GM18526 (cell line): ENCODE results near the gene C17orf50.

Source experiments
- POLR2A ChIP-seq: IDR thresholded peaks from 3 replicates; pipeline ENCODE4 v1.6.1; 2011; ENCODE audit not compliant: insufficient read length; ENCODE audit errors: extremely low read depth

The C17orf50 gene

DNA sequence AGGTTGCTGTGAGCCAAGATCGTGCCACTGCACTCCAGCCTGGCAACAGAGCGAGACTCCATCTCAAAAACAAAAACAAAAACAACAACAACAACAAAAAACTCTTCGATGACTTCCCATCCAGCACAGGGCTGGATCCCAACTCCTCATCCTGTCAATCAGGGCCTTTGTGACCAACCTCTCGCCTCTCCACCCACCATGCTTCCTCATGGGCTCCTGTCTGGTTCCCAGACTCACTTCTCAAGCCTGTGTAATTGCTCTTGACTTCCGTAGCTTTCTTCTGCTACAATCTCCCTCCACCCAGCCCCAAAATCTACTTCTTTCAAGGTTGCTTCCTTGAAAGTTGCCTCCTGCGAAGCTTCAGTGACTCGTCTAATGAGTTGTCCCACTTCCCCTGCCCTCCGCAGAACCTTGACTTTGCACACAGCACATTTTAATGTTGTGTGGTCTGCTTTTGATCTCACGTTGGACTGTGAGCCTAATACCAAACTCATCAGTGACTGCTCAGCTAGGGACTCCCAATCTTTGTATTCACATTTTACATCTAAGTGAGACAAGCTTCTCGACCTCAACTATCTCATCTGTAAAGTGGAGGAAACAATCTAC, 30.2 kb upstream of the C17orf50 start:
- no peak for TF ChIP-seq POLR2A

- no peak for TF ChIP-seq POLR2A
Observed at GRCh38 chr17:35731239-35731916, 29.3 kb upstream of the C17orf50 start, which contains the start of gene RASL10B. RASL10B (plus strand) TSS chr17:35731639; CDS start chr17:35735185, 3,546 bp downstream.

- TF ChIP-seq POLR2A: no peak
Observed at GRCh38 chr17:35731917-35732805, 28.5 kb upstream of the C17orf50 start.

- TF ChIP-seq POLR2A: no peak
Observed at GRCh38 chr17:35732806-35733136, 27.9 kb upstream of the C17orf50 start.

GRCh38 chr17:35733366-35733765, 27.3 kb upstream of the C17orf50 start:
- TF ChIP-seq POLR2A: no peak

GRCh38 chr17:35734396-35734795, 26.3 kb upstream of the C17orf50 start:
- TF ChIP-seq POLR2A: no peak

DNA sequence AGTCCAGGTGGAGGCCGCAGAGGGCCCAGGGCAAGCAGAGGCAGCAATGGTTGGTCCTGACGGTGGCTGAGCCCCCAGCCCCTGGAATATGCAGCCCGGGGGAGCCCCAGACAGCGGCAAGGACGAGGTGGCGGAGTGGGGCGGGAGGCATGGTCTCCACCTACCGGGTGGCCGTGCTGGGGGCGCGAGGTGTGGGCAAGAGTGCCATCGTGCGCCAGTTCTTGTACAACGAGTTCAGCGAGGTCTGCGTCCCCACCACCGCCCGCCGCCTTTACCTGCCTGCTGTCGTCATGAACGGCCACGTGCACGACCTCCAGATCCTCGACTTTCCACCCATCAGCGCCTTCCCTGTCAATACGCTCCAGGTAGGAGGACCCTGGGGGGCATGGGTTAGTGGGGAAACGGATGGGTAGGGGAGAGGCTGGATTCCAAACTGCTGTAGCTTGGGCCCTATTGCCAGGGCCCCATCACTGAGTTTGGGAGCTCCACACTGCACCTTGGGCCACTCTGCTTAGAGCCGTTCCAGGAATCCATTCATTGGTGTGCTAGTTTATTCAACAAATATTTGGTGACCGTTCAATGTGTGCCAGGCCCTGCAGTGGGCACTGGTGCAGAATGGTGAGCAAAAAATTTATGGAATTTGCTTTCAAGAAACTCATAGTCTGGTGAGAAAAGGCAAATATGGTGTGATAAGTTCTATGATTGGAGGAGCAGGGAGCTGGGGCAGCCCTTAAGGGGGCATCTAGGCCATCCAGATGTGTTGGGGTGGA, 25.5 kb upstream of the C17orf50 start:
- TF ChIP-seq POLR2A: no peak

- TF ChIP-seq POLR2A: no peak
Observed at GRCh38 chr17:35736236-35736635, 24.5 kb upstream of the C17orf50 start.

DNA sequence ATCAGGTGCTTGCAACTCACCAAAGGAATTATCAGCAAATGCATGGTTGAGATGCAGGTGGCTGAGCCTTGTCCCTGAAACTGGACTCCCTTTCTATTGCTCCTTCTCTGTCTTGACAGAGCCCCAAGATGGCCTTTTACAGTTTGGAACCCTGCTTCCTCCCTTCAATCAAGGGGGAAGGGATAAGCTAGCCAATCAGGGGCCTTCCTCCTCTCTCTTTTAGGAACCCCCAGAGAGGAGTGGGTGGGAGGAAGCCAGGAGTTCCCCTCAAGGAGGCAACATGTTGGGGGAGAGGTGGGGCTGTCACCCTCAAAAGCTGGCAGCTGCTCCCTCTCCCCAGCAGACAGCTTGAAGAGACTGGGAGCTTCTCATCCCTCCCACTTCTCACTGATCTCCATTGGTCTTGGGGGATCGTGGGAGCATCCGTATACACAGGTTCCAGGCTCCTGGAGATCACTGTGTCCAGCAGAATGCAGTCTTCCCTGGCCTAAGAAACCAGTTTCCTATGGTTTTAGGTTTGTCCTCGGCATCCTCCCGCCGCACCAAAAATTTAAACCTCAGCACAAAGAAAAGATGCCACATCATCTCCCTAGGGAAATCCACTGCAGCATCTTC, 22.1 kb upstream of the C17orf50 start:
- TF ChIP-seq POLR2A: no peak

GRCh38 chr17:35740216-35740615, 20.5 kb upstream of the C17orf50 start:
- no peak for TF ChIP-seq POLR2A

GRCh38 chr17:35740997-35741931, 19.4 kb upstream of the C17orf50 start:
- TF ChIP-seq POLR2A: no peak

DNA sequence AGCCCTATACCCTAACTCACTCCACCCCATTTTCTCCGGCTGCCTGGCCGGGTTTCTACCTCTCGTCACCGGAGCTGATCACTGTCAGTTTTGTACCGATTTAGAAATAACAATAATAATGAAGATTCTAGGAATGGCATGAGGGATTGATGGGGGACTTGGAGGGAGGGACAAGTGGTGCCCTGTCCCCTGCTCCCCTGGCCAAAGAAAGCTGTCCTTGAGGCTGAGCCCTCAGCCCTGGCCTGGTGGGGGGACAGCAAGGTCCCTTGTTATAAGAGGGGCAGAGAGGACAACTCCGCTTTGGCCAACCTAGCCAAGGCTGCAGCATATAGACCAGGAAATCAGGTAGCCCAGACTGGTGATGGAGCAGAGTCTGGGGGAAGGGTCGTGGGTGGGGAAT, 18.2 kb upstream of the C17orf50 start:
- TF ChIP-seq POLR2A: no peak

DNA sequence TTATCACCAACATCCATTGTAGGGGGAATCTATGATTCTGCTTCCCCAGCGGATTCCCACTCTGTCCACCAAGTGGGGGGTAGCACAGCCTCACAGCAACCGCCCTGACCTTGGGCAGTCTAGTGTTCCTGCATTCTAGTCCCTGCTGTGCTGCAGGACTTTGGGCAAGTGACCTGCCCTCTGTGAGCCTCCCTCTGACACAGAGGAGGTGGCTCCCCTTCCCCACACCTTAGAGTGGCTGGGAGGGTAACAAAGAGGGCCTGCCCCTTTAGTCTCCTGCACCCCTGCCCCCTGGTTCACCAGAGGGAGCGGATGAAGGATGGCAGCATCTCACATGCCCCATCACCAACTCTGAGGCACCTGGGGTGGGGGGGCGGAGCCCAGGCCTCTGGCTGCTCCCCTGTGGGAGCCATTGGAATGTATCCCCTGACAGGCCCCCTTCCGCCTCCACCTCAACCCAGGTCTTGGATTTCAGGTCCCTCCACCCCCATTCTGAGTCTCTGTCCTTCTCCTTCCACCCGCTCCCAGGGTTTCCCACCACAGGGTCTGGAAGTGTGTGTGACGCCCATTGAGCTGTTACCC, 17.7 kb upstream of the C17orf50 start:
- no peak for TF ChIP-seq POLR2A
